HG03432 (cell line): Measurements from ENCODE around the gene COG8.

Experiments used
- ATAC-seq: cut with Tn5 transposase; IDR thresholded peaks from one replicate; pipeline ENCODE4 v1.9.1; 2021; ENCODE audit warnings: mild to moderate bottlenecking, moderate library complexity; ENCODE audit not compliant: unreplicated experiment

Gene COG8

DNA sequence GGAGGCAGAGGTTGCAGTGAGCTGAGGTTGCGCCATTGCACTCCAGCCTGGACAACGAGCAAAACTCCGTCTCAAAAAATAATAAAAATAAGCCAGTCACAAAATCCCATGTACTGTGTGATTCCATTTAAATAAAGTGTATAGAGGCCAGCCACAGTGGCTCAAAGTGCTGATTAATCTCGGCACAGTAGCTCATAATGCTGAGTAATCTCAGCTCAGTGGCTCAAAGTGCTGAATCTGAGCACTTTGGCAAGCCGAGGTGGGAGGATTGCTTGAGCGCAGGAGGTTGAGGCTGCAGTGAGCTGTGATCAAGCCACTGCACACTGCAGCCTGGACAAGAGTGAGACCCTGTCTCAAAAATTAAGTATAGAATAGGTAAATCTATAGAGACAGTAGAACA lies 7.3 kb upstream of the COG8 start:
- no peak for ATAC-seq

DNA sequence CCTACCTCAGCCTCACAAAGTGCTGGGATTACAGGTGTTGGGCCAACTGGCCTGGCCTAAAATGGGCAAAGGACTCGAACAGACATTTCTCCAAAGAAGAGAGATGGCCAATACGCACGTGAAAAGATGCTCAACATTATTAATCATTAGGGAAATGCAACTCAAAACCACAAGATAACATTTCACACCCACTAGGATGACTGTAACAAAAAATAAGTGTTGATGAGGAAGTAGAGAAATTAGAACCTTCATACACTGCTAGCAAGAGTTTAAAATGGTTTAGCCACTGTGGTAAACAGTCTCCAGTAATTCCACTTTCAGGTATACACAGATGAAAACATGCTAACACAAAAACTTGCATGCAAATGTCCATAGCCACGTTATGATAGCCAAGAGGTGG lies 6.6 kb upstream of the COG8 start:
- no peak for ATAC-seq

DNA sequence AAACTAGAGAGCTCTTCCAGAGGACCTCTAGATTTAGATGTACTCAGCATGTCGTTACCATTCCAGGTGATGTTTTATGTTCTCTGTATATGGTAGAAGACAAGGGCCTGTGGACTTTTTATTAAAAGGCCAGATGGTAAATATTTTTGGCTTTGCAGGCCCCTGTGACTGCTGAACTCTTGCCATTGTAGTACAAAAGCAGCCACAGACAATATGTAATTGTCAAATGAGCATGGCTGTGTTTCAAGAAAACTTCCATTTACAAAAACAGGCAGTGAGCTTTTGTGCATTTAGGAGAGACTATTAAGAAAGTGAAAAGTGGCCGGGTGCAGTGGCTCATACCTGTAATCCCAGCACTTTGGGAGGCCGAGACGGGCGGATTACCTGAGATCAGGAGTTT lies 4.8 kb upstream of the COG8 start:
- no peak for ATAC-seq

DNA sequence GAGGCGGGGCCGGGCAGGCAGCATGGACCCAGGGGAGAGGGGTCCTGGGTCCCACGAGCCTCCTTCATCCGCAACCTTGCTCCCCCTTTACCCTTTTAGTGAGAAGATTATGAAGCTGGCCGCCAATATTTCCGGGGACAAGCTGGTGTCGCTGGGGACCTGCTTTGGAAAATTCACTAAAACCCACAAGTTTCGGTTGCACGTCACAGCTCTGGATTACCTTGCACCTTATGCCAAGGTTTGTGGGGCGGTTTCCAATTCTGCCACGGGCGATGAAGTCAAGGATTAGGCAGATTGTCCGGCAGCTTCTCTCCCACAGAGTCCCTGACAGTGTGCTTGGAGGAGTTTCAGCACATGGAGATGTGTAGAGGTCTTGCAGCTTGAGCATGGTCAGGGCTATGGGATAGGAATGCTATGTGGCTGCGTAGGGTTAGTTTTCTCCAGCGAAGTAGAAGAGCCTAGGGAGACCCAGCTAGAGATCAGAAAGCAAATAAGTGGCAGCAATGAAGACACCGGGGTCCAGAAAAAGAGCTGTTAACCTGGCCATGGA lies 806 bp upstream of the COG8 start:
- no peak for ATAC-seq

DNA sequence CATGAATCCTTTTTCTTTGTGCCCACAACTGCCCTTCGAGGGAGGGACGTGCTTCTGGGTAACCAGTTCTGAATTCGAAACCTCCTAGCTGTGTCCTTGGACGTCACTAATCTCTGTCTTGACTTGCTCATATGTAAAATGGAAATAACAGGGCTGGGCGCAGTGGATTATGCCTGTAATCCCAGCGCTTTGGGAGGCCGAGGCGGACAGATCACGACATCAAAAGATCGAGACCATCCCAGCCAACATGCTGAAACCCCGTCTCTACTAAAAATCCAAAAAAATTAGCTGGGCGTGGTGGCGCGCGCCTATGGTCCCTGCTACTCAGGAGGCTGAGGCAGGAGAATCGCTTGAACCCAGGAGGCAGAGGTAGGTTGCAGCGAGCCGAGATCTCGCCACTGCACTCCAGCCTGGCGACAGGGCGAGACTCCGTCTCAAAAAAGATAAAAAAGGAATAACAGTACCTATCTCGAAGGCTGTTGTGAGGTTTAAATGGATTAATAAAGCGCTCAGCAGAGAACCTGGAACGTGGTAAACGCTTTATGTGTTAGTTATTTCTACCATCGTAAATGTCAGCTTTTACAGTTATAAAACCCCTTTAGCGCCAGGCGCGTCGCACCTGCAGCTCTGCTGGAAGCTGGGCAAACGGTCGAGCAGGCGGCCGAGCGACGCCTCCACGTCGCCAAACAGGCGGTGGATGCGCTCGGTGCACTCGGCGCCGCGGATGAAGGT lies 641 bp downstream of the COG8 start:
- ATAC-seq: no peak

DNA sequence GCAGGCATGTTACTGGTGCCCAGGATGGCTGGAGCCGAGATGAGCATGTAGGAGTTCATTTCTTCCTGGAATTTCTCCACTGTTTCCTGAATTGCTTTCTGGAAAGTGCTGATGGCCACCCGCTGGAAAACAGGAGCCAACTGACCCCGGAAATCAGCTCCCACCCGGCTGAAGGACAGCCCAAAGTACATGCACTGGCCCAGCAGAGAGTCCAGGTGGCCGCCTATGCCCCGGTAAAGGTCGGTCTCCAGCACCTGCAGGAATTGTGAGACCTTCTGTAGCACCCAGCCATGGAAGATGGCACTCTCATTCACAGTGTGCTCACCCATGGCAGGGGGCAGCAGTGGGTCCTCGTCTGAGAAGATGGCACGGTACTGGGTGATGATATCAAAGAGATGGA lies 4.7 kb downstream of the COG8 start:
- ATAC-seq: no peak

DNA sequence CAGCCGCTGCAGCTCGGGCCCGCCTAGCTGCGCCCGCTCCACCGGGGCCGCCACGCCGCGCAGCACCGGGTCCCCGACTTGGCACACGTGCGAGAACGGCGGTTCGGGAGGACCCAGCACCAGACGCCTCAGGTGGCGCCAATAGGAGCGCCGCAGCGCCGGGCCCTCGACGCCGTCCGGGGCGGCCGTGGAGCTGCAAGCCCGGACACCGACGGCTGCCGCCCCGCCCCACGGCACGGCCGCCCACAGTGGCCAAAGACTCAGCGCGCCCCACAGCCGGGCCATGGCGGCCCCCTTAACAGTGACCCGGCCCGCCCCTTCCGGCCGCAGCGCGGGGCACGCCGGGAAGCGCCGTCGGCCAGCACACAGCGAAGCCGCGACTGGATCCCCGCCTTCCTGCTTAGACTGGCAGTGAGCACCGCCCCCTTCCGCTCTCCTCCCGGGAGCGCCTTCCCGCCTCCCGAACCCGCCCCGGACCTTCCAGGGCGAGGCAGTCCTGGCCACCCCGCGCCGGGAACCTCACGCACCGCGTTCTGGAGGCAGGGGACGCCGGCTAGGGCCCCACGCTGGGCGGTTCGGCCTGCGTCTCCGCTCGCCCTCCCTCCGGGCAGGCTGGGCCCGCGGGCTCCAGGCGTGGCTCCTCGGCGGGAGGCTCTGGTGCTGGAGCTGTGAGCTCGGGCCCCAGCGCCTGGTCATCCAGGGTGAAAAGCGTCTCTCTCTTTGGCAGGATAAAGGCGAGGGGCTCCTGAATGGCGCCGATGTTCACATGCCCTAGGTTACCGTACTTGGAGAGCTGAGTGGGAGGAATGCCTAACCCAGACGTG lies 8.9 kb downstream of the COG8 start, which contains the start of gene PDF:
PDF (minus strand) TSS at position 303 of the 824 bp plus-strand sequence; CDS start at position 285, 18 bp downstream.
- peak; percentile 95 for ATAC-seq

DNA sequence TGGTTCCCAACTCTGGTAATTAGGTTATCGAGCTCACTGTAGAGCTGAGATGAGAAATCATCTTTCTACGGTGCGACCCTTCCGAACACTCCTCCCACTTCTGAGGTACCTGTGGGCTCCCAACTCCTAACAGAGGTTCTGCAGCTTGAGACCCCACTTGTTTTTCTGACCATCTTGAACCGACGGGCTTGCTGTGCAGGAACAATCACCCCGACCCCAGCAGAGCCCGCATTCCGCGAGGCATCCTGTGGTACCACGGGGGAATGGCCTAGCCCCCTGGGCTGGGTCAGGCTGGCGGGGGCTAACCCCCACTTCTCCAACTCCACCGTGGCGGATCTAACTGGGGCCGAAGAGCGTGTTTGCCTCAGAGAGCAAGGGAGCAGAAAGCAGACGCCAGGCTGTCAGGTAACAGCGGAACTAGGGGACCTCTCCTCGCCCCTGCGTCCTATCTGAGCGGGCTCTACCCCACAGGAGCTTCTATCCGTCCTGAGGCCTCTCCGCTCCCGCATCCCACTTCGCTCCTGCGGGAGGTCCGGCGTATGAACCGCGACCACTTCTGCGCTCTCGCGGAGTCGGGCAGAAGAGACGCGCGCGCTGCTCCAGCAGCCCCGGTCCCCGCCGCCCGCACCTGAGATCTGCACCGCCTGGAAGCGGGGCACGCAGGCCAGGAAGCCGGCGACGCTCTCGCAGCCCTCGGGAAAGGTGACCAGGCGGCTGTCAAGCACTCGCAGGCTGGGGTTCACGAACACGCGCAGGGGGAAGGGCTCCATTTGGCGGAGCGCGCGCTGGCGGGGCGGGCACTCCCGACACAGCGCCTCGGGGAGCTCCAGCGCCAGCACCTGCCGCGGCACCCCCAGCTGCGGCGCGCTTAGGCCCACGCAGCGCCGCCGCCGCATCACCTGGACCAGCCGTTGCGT lies 9.7 kb downstream of the COG8 start:
- peak; percentile 50 for ATAC-seq

DNA sequence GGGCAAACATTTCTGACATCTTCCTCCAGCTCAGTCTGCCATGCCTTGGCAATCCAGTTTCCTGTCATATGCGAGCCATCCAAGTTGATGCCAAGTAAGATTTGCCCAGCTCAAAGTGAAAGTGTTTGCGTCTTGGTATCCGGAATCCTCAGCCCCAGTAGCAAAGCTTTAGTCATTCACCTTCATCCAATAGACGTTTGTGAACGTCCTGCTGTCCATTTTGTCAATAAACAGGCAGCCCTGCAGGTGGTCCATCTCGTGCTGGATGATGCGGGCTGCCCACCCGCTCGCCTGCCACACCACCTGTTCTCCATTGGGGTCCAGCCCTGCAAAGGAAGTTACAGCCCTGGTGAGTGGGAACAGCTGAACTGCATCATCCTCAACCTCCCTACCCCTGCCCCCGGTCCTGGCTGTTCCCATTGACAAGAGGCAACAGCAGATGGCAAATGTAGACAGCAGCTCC lies 10.5 kb downstream of the COG8 start:
- no peak for ATAC-seq

DNA sequence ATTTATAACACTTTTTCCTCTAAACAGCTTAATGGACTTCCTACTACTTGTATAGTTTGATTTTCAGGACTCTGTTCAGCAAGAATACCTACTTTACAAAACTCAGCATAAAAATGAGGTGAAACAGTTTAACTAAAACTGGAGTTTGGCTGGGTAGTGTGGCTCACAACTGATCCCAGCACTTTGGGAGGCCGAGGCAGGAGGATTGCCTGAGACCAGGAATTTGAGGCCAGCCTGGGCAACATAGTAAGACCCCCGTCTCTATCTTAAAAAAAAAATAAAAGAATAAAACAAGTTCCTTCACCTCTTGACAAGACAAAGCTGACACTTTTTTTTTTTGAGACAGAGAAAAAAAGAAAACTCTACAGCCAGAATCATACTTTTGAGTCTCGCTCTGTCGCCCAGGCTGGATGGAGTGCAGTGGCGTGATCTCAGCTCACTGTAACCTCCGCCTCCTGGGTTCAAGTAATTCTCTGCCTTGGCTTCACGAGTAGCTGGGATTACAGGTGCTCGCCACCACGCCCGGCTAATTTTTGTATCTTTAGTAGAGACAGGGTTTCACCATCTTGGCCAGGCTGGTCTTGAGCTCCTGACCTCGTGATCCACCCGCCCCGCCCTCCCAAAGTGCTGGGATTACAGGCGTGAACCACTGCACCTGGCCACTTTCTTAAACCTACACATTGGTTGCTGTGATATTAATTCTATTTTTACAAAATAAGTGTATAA lies 11.6 kb downstream of the COG8 start:
- ATAC-seq: no peak

DNA sequence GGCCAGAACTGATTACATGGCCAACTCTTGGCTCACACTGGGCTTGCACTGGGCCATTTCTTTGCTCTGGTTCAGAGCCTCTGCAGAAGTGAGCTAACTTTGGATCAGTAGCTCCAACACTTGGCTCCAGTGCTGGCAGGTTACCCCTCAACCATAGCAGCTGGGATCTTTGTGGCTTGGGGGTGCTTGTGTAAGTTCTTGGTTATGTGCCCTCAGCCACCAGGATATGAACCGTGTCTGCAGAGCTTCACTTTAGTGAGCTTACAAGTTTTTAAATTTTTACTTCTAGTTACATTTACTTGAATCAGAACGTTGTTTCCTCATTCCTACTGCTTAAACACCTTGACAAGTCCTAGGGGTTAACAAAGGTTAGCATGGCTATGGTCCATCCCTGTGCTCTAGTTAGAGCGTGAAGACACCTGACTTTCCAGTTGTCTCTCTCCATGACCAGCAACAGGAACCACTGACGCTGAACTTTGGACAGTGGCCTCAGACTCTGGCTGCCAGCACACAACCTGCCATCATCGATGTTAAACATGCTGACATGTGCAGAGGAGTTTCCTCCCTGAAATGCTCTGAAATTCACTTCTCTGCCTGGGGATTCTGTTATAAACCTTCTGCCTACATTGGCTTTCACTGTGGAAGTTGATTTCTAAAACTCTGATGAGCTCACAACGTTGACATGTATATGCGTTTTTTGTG lies 13.0 kb downstream of the COG8 start:
- no peak for ATAC-seq

DNA sequence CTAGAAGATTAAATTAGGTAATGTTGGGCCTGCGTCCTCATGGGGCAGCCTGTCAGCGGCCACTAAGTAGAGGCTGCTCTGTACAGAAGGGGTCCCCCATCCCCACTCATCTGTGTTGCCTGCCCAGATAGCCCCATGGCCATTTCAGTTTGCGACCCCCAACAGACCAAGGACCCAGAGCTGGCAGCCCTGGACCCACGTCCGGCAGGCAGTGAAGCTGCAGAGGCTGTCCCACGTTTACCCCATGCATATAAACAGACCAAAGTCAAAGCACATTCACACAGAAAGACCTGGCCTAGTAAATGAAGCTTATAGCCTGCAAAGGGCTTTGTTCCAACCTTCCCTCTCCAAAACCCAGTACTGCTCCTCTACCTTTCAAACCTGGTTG lies 13.6 kb downstream of the COG8 start:
- ATAC-seq: no peak

DNA sequence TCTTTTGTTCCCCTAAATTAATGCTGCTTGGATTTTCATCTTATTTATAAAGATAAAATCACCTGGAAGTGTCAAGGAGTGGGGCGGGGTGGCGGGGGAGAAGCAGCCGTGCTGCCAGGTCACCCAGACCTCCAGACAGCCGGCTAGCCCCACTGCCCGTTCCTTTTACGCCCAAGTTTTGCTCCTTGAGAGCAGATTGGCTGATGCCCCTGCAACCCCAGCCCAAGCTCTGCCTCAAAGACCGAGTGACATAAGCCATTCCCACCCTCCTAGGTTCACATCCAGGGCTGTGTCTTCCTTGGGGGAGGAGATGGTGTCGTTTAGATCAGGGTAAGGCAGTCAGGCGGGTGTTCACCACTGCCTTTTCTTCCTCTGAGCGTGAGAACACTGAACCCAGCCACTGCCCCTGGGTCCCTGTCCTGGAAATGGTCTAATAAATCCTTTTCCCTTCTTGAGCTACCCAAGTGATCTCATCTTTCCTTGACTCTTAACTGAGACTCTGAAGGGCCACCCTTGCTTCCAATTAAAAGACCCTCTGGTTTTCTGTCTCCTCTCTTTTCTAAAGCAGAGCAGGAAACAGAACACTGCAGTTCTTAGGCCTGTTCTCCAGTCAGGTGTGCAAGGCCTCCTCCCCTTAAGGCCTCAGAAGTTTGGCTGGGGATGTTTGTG lies 14.6 kb downstream of the COG8 start:
- ATAC-seq: no peak

DNA sequence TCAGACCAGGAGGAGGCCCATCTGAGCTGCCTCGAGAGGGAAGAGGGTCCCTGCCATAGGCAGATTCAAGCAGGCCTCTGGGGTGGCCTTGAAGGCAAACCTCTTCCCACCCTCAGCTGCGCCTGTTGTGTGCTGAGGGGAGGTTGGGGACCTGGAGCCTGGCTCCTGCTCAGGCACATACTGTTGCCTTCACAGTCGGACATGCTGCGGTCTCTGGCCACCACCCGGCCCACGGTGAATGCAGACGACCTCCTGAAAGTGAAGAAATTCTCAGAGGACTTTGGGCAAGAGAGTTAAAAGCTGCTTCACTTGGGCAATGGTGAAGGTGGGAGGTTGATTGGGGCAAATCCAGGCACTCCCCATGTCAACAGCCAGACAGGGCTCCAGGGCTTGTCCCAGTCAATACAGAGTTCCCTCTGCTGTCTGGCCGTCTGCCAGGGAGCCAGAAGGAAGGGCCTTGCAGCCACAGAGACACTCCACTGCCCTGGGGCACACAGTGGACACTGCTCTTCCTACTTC lies 15.3 kb downstream of the COG8 start:
- ATAC-seq: no peak

DNA sequence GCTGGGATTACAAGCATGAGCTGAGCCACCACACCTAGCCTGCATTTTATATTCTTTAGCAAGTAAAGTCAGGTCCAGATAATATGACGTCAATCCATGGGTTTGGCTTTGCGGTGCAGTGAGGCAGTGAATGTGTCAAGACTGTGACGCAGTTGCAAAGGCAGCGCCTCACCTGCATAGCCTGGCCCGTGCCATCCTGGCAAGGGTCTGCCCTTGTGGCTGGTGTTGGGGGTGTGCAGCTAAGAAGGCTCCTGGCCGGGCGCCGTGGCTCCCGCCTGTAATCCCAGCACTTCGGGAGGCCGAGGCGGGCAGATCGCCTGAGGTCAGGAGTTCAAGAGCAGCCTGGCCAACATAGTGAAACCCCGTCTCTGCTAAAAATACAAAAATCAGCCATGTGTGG lies 15.9 kb downstream of the COG8 start:
- no peak for ATAC-seq

DNA sequence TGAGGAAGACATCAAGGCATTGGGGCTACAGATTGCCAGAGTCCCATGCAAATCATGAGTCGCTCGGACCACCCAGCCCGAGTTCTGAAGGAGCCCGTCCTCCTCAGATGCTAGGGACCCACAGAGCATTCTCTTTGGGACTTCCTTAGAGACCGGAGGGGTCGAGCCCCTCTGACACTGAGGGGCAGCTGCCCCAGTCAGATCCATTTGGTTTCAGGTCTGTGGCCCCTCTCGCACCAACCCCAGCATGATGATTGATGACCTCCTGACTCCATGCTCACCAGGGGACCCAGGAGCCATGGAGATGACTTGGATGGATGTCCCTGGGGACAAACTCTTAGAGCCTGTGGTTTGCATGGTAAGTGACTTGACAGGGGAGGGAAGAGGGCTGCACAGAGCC lies 17.0 kb downstream of the COG8 start:
- no peak for ATAC-seq

DNA sequence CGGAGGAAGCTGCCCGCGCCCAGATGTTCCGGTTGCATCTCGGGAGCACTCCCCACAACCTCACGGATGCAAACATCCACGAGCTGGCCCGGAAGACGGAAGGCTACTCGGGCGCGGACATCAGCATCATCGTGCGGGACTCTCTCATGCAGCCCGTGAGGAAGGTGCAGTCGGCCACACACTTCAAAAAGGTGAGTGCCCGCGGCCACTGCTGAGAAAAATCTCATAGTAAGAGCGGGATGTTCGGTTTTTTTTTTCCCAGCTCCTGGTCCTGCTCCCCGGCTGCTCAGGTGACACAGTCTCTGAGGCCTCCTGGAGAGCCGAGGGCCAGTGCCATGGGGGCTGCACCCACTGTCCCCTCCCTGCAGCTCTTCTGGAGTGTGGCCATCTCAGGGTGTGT lies 18.3 kb downstream of the COG8 start:
- ATAC-seq: no peak

DNA sequence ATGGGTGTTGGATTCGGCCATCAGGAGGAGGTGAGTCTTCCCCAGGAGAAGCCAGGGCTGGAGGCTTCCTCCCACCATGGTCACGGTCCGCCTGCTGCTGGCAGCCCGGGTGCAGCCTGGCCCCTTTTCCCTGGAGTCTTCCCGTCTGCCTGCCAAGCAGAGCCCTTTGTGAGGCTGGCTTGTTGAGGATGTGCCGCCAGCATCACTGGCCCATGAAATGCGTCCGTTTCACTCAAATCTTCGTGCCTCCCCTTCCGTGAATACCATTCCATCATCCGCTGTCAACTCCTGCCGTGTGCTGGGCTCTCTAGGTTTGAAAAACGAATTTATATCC lies 18.7 kb downstream of the COG8 start:
- ATAC-seq: no peak
